Neural cell (in vitro differentiated cells): Measurements from ENCODE around the gene ADARB2.

Experiments used
- CTCF ChIP-seq: fragments of 450-650 bp; IDR thresholded peaks from 2 replicates; pipeline ENCODE4 v1.5.1; 2014; ENCODE audit warnings: antibody characterized with exemption, mild to moderate bottlenecking, moderate library complexity; ENCODE audit not compliant: poor library complexity, severe bottlenecking
- EP300 ChIP-seq: fragments of 450-650 bp; conservative IDR thresholded peaks from 2 replicates; pipeline ENCODE4 v1.6.1; 2014; ENCODE audit warnings: antibody characterized with exemption, mild to moderate bottlenecking, moderate library complexity; ENCODE audit not compliant: poor library complexity, severe bottlenecking
- EZH2 ChIP-seq: fragments of 200-600, 300-800 bp; shearing (Covaris generic), sonication (generic); IDR thresholded peaks from 2 replicates; pipeline ENCODE4 v1.6.1; 2014; ENCODE audit warnings: antibody characterized with exemption, low read length, borderline replicate concordance, mild to moderate bottlenecking; ENCODE audit not compliant: insufficient read depth, poor library complexity, severe bottlenecking
- POLR2AphosphoS5 ChIP-seq: IDR thresholded peaks from 2 replicates; pipeline ENCODE4 v1.6.1; 2012
- RAD21 ChIP-seq: fragments of 450-650 bp; conservative IDR thresholded peaks from 2 replicates; pipeline ENCODE4 v1.6.1; 2014; ENCODE audit warnings: antibody characterized with exemption, mild to moderate bottlenecking, moderate library complexity
- REST ChIP-seq: IDR thresholded peaks from 2 replicates; pipeline ENCODE4 v1.6.1; 2012; ENCODE audit warnings: borderline replicate concordance
- TAF1 ChIP-seq: IDR thresholded peaks from 2 replicates; pipeline ENCODE4 v1.6.1; 2012; ENCODE audit warnings: low read depth

DNA sequence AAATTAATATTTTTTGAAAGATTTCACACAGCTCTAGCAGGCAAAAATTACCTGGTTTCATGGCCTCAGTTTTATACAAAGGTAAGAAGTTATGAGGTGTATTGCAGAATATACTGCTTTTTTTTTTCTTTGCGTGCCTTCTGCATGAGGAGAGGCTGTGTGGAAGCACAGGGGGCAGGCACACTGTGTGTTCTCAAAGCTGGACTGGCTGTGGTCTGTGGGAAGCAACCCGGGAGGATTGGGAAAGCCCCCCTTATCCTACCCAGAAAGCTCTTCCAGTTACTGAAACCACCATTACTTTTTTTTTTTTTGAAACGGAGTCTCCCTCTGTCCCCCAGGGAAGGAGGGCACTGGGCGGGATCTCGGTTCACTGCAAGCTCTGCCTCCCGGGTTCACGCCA is 25.0 kb downstream of the ADARB2 start:
- no peak for TF ChIP-seq CTCF
- no peak for TF ChIP-seq TAF1
- no peak for TF ChIP-seq POLR2AphosphoS5
- no peak for TF ChIP-seq EZH2
- TF ChIP-seq EP300 = no peak
- TF ChIP-seq REST = no peak
- no peak for TF ChIP-seq RAD21
